GM23338 (cell line): ENCODE results near the gene LATS2. TPM values are rescaled to one million over a fixed set of nuclear protein-coding genes. Genes with fewer than 3 reads are reported as not detected.

Experiments used
- ATAC-seq: fragments of 200-7000 bp; cut with Tn5 transposase; 3 replicates; pipeline ENCODE4 v1.9.1; 2020
- DNase-seq: peaks from one replicate; pipeline ENCODE4 v3.0.0-alpha.2; 2015; ENCODE audit warnings: low spot score
- H2AFZ ChIP-seq: fragments of 200-600 bp; sonication (generic); 2 replicates; pipeline ENCODE4 v1.8.0; 2016; ENCODE audit warnings: antibody characterized with exemption, mild to moderate bottlenecking, moderate library complexity
- H3F3A ChIP-seq: fragments of 200-600 bp; sonication (generic); replicated peaks from 2 replicates; pipeline ENCODE4 v1.8.0; 2017; ENCODE audit warnings: antibody characterized with exemption, mixed run types, low read depth
- H3K27ac ChIP-seq: fragments of 200-600 bp; sonication (generic); 2 replicates; pipeline ENCODE4 v1.6.1; 2016; ENCODE audit warnings: low read depth
- H3K27me3 ChIP-seq: fragments of 200-600 bp; sonication (generic); 2 replicates; pipeline ENCODE4 v1.8.0; 2016; ENCODE audit warnings: mild to moderate bottlenecking, mixed run types, moderate library complexity; ENCODE audit not compliant: insufficient read depth
- H3K36me3 ChIP-seq: fragments of 200-600 bp; sonication (generic); 2 replicates; pipeline ENCODE4 v1.8.0; 2016; ENCODE audit warnings: mild to moderate bottlenecking; ENCODE audit not compliant: insufficient read depth
- H3K4me1 ChIP-seq: fragments of 200-600 bp; sonication (generic); 2 replicates; pipeline ENCODE4 v1.8.0; 2016; ENCODE audit warnings: mild to moderate bottlenecking, moderate library complexity; ENCODE audit not compliant: insufficient read depth
- H3K4me2 ChIP-seq: fragments of 200-600 bp; sonication (generic); 2 replicates; pipeline ENCODE4 v1.7.1; 2017; ENCODE audit warnings: mixed run types
- H3K4me3 ChIP-seq: fragments of 200-600 bp; sonication (generic); 2 replicates; pipeline ENCODE4 v1.6.1; 2016; ENCODE audit warnings: mixed run types
- H3K79me2 ChIP-seq: fragments of 200-600 bp; sonication (generic); replicated peaks from 2 replicates; pipeline ENCODE4 v1.8.0; 2017; ENCODE audit warnings: mild to moderate bottlenecking; ENCODE audit not compliant: insufficient read depth
- H3K9me2 ChIP-seq: fragments of 200-600 bp; sonication (generic); 2 replicates; pipeline ENCODE4 v1.8.0; 2017; ENCODE audit not compliant: insufficient read depth
- H4K20me1 ChIP-seq: fragments of 200-600 bp; sonication (generic); replicated peaks from 2 replicates; pipeline ENCODE4 v1.8.0; 2017; ENCODE audit warnings: mild to moderate bottlenecking; ENCODE audit not compliant: insufficient read depth
- H3K27ac Mint-ChIP-seq: 2 replicates; pipeline ENCODE4 v1.8.0; 2020; ENCODE audit warnings: inconsistent platforms, mild to moderate bottlenecking, moderate library complexity, mixed read lengths
- H3K27me3 Mint-ChIP-seq: 3 replicates; pipeline ENCODE4 v1.8.0; 2022; ENCODE audit warnings: low read depth, mild to moderate bottlenecking, moderate library complexity, mixed read lengths, inconsistent platforms; ENCODE audit not compliant: insufficient read depth, poor library complexity
- H3K36me3 Mint-ChIP-seq: 3 replicates; pipeline ENCODE4 v1.8.0; 2021; ENCODE audit warnings: low read depth, mild to moderate bottlenecking, inconsistent platforms, moderate library complexity, mixed read lengths
- H3K4me1 Mint-ChIP-seq: 3 replicates; pipeline ENCODE4 v1.8.0; 2020; ENCODE audit warnings: mild to moderate bottlenecking, inconsistent platforms, mixed read lengths
- H3K4me3 Mint-ChIP-seq: 3 replicates; pipeline ENCODE4 v1.8.0; 2021; ENCODE audit warnings: moderate library complexity, mild to moderate bottlenecking, inconsistent platforms, mixed read lengths
- H3K9me3 Mint-ChIP-seq: 3 replicates; pipeline ENCODE4 v1.8.0; 2020; ENCODE audit warnings: moderate library complexity, mild to moderate bottlenecking, inconsistent platforms, mixed read lengths
- CREB1 ChIP-seq: fragments of 250-450 bp; sonication (Bioruptor Pico); IDR thresholded peaks from 2 replicates; pipeline ENCODE4 v1.5.0; 2020; ENCODE audit warnings: low read depth, mild to moderate bottlenecking, moderate library complexity
- EZH2phosphoT487 ChIP-seq: fragments of 200-600 bp; sonication (generic); IDR thresholded peaks from one replicate; pipeline ENCODE4 v1.8.1; 2018; ENCODE audit warnings: antibody characterized with exemption; ENCODE audit not compliant: unreplicated experiment
- JUNB ChIP-seq: IDR thresholded peaks from one replicate; pipeline ENCODE4 v1.6.1; 2016; ENCODE audit warnings: antibody characterized with exemption; ENCODE audit not compliant: unreplicated experiment
- NANOG ChIP-seq: IDR thresholded peaks from 2 replicates; pipeline ENCODE4 v1.6.1; 2016; ENCODE audit warnings: antibody characterized with exemption, borderline replicate concordance
- POLR2AphosphoS5 ChIP-seq: IDR thresholded peaks from 2 replicates; pipeline ENCODE4 v1.6.1; 2016; ENCODE audit warnings: antibody characterized with exemption, low read depth
- STAT1 ChIP-seq: IDR thresholded peaks from one replicate; pipeline ENCODE4 v1.6.1; 2016; ENCODE audit warnings: antibody characterized with exemption; ENCODE audit not compliant: unreplicated experiment
- polyA plus RNA-seq: library from polyadenylated mRNA; unstranded; fragments of >200 nt; fragmentation: Nextera tagmentation; extraction: Ambion mirVana; gene quantifications from 2 replicates; pipeline ENCODE4 v1.2.1, GENCODE V29; 2016
- total RNA-seq: library from RNA; depleted of rRNA; stranded (reverse); fragments of >200 nt; shearing (Covaris generic); gene quantifications from 2 replicates; pipeline ENCODE4 v1.2.3, GENCODE V29; 2014
- TF ChIP-seq, protein P1 (sequence below): IDR thresholded peaks from one replicate; pipeline ENCODE4 v1.6.1; 2018; ENCODE audit warnings: antibody characterized with exemption; ENCODE audit not compliant: unreplicated experiment
- TF ChIP-seq, protein P2 (sequence below): IDR thresholded peaks from 2 replicates; pipeline ENCODE4 v1.6.1; 2016; ENCODE audit warnings: antibody characterized with exemption
- TF ChIP-seq, protein P3 (sequence below): fragments of 250-450 bp; sonication (Bioruptor Pico); IDR thresholded peaks from 2 replicates; pipeline ENCODE4 v1.5.0; 2020; ENCODE audit warnings: mild to moderate bottlenecking, moderate library complexity
- TF ChIP-seq, protein P4 (sequence below), 2 experiments: fragments of 200-600 bp in 1 of 2; sonication (generic) in 1 of 2; conservative IDR thresholded peaks; 2 replicates each; pipeline versions ENCODE4 v1.5.1 to v1.6.1; 2016 to 2017; ENCODE audit warnings: antibody characterized with exemption in 2 of 2, low read depth in 2 of 2, mild to moderate bottlenecking in 2 of 2, moderate library complexity in 1 of 2

The LATS2 gene
- total and polyA plus RNA-seq, 2 experiments from 2014 or later: 10.5 to 25.4 TPM

GRCh38 chr13:21046203-21046602 lies 15.2 kb downstream of the LATS2 start:
- no peak overlapping the region for H3K27ac Mint-ChIP-seq
- peaks cover 35% of the 10 kb centered on the region for H3K4me1 Mint-ChIP-seq
- Histone ChIP-seq H3K4me3 (no peak overlapping the region), H3K4me2 (no peak overlapping the region), H3K27ac (no peak overlapping the region), H3K79me2 (peaks cover 100% of the 10 kb centered on the region), H4K20me1 (peaks cover 68% of the 10 kb centered on the region), H3K27me3 (no peaks in the 10 kb centered on the region), H3K4me1 (peaks cover 42% of the 10 kb centered on the region), H3F3A (peaks cover 11% of the 10 kb centered on the region; the same call in 1 of the 2 replicates), H2AFZ (no peak overlapping the region), H3K36me3 (peaks cover 16% of the 10 kb centered on the region), H3K9me2 (no peaks in the 10 kb centered on the region)
- no peaks in the 10 kb centered on the region for H3K9me3 Mint-ChIP-seq
- no peak overlapping the region for H3K4me3 Mint-ChIP-seq
- no peak for DNase-seq
- H3K36me3 Mint-ChIP-seq: peaks cover 46% of the 10 kb centered on the region
- no peak for ATAC-seq
- H3K27me3 Mint-ChIP-seq: peaks cover 5% of the 10 kb centered on the region
- no peak for TF ChIP-seq CREB1 (CRISPR knock-in tag)
- TF ChIP-seq STAT1: no peak
- TF ChIP-seq POLR2AphosphoS5: no peak
- no peak for TF ChIP-seq NANOG
- TF ChIP-seq, protein P1, sequence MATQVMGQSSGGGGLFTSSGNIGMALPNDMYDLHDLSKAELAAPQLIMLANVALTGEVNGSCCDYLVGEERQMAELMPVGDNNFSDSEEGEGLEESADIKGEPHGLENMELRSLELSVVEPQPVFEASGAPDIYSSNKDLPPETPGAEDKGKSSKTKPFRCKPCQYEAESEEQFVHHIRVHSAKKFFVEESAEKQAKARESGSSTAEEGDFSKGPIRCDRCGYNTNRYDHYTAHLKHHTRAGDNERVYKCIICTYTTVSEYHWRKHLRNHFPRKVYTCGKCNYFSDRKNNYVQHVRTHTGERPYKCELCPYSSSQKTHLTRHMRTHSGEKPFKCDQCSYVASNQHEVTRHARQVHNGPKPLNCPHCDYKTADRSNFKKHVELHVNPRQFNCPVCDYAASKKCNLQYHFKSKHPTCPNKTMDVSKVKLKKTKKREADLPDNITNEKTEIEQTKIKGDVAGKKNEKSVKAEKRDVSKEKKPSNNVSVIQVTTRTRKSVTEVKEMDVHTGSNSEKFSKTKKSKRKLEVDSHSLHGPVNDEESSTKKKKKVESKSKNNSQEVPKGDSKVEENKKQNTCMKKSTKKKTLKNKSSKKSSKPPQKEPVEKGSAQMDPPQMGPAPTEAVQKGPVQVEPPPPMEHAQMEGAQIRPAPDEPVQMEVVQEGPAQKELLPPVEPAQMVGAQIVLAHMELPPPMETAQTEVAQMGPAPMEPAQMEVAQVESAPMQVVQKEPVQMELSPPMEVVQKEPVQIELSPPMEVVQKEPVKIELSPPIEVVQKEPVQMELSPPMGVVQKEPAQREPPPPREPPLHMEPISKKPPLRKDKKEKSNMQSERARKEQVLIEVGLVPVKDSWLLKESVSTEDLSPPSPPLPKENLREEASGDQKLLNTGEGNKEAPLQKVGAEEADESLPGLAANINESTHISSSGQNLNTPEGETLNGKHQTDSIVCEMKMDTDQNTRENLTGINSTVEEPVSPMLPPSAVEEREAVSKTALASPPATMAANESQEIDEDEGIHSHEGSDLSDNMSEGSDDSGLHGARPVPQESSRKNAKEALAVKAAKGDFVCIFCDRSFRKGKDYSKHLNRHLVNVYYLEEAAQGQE: no peak
- TF ChIP-seq, protein P2, sequence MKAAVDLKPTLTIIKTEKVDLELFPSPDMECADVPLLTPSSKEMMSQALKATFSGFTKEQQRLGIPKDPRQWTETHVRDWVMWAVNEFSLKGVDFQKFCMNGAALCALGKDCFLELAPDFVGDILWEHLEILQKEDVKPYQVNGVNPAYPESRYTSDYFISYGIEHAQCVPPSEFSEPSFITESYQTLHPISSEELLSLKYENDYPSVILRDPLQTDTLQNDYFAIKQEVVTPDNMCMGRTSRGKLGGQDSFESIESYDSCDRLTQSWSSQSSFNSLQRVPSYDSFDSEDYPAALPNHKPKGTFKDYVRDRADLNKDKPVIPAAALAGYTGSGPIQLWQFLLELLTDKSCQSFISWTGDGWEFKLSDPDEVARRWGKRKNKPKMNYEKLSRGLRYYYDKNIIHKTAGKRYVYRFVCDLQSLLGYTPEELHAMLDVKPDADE: no peak
- no peak for TF ChIP-seq EZH2phosphoT487
- TF ChIP-seq JUNB: no peak
- TF ChIP-seq, protein P3, sequence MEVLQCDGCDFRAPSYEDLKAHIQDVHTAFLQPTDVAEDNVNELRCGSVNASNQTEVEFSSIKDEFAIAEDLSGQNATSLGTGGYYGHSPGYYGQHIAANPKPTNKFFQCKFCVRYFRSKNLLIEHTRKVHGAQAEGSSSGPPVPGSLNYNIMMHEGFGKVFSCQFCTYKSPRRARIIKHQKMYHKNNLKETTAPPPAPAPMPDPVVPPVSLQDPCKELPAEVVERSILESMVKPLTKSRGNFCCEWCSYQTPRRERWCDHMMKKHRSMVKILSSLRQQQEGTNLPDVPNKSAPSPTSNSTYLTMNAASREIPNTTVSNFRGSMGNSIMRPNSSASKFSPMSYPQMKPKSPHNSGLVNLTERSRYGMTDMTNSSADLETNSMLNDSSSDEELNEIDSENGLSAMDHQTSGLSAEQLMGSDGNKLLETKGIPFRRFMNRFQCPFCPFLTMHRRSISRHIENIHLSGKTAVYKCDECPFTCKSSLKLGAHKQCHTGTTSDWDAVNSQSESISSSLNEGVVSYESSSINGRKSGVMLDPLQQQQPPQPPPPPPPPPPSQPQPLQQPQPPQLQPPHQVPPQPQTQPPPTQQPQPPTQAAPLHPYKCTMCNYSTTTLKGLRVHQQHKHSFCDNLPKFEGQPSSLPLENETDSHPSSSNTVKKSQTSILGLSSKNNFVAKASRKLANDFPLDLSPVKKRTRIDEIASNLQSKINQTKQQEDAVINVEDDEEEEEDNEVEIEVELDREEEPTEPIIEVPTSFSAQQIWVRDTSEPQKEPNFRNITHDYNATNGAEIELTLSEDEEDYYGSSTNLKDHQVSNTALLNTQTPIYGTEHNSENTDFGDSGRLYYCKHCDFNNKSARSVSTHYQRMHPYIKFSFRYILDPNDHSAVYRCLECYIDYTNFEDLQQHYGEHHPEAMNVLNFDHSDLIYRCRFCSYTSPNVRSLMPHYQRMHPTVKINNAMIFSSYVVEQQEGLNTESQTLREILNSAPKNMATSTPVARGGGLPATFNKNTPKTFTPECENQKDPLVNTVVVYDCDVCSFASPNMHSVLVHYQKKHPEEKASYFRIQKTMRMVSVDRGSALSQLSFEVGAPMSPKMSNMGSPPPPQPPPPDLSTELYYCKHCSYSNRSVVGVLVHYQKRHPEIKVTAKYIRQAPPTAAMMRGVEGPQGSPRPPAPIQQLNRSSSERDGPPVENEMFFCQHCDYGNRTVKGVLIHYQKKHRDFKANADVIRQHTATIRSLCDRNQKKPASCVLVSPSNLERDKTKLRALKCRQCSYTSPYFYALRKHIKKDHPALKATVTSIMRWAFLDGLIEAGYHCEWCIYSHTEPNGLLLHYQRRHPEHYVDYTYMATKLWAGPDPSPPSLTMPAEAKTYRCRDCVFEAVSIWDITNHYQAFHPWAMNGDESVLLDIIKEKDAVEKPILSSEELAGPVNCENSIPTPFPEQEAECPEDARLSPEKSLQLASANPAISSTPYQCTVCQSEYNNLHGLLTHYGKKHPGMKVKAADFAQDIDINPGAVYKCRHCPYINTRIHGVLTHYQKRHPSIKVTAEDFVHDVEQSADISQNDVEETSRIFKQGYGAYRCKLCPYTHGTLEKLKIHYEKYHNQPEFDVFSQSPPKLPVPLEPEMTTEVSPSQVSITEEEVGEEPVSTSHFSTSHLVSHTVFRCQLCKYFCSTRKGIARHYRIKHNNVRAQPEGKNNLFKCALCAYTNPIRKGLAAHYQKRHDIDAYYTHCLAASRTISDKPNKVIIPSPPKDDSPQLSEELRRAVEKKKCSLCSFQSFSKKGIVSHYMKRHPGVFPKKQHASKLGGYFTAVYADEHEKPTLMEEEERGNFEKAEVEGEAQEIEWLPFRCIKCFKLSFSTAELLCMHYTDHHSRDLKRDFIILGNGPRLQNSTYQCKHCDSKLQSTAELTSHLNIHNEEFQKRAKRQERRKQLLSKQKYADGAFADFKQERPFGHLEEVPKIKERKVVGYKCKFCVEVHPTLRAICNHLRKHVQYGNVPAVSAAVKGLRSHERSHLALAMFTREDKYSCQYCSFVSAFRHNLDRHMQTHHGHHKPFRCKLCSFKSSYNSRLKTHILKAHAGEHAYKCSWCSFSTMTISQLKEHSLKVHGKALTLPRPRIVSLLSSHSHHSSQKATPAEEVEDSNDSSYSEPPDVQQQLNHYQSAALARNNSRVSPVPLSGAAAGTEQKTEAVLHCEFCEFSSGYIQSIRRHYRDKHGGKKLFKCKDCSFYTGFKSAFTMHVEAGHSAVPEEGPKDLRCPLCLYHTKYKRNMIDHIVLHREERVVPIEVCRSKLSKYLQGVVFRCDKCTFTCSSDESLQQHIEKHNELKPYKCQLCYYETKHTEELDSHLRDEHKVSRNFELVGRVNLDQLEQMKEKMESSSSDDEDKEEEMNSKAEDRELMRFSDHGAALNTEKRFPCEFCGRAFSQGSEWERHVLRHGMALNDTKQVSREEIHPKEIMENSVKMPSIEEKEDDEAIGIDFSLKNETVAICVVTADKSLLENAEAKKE: no peak
- TF ChIP-seq, protein P4, sequence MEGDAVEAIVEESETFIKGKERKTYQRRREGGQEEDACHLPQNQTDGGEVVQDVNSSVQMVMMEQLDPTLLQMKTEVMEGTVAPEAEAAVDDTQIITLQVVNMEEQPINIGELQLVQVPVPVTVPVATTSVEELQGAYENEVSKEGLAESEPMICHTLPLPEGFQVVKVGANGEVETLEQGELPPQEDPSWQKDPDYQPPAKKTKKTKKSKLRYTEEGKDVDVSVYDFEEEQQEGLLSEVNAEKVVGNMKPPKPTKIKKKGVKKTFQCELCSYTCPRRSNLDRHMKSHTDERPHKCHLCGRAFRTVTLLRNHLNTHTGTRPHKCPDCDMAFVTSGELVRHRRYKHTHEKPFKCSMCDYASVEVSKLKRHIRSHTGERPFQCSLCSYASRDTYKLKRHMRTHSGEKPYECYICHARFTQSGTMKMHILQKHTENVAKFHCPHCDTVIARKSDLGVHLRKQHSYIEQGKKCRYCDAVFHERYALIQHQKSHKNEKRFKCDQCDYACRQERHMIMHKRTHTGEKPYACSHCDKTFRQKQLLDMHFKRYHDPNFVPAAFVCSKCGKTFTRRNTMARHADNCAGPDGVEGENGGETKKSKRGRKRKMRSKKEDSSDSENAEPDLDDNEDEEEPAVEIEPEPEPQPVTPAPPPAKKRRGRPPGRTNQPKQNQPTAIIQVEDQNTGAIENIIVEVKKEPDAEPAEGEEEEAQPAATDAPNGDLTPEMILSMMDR (conservative IDR thresholded peaks at IDR 0.05; ENCODE audit: low read depth in 2 of 2): no peak
